ENCODE results near the gene ZC3H4. TPM values are rescaled to one million over a fixed set of nuclear protein-coding genes. Genes with fewer than 3 reads are reported as not detected.

Gene ZC3H4
- total and polyA plus RNA-seq, 2 of the 8 experiments (the other 6 are each of a cell fraction or from before 2014, with no cell fraction given), result 6.6 to 92.0 TPM

GRCh38 chr19:47049307-47049700 is 64.3 kb downstream of the ZC3H4 start:
- H4K8ac ChIP-seq (ENCODE audit: extremely low read depth, insufficient read depth, low read length), result no peak overlapping the region; the same call in 1 of the 2 replicates
- 0 out of 4 replicates have a peak overlapping the region, but pooled peaks of 1 of the 2 experiments have one; percentile 4 for H3K4me2 ChIP-seq (ENCODE audit: insufficient read depth in 1 of 2, low read depth in 2 of 2, low read length in 2 of 2)
- H3K9ac ChIP-seq (replicated peaks in 1 of 4; ENCODE audit: extremely low read depth in 1 of 4, low read depth in 3 of 4, low read length in 3 of 4), result no peak overlapping the region
- no peak overlapping the region for H2BK12ac ChIP-seq (ENCODE audit: low read depth, low read length)
- H3K56ac ChIP-seq (replicated peaks; ENCODE audit: insufficient read length, low read depth, low read length), result no peak overlapping the region
- DNase-seq (ENCODE audit: low read depth in 1 of 2, low spot score in 2 of 2) (no peak), FAIRE-seq (no peak)
- H2BK5ac ChIP-seq (ENCODE audit: low read depth, low read length), result no peak overlapping the region
- 0 out of 8 replicates have a peak overlapping the region, but pooled peaks of 1 of the 4 experiments have one; percentile 88 for H3K4me3 ChIP-seq (ENCODE audit: extremely low read depth in 1 of 4, insufficient read depth in 2 of 4, low read depth in 3 of 4, low read length in 4 of 4)
- 70% methylated on average over 9 of the region's 9 CpGs; no CpG with 5 or more reads in 1 of the 2 experiments for WGBS, 2 experiments (ENCODE audit: extremely low coverage in 1 of 2, insufficient coverage in 1 of 2, insufficient read length in 1 of 2, insufficient replicate concordance in 2 of 2, low coverage in 1 of 2, low lambda C conversion rate in 2 of 2, missing lambda C conversion rate in 1 of 2)
- ChIA-PET CTCF (ENCODE audit: partially characterized antibody) (interaction anchor here (0.7 to 2.3 kb wide), 6 partner anchors 8 to 1213 kb away, joined by 3 to 6 read pairs (median 4); no protein-coding TSS in a partner anchor), POLR2A (ENCODE audit: partially characterized antibody) (interaction anchor here (0.7 to 3.5 kb wide), 9 partner anchors 9 to 206 kb away, joined by 3 to 31 read pairs (median 3); partner anchors contain the start of gene ZC3H4)
- H2BK120ac ChIP-seq (replicated peaks; ENCODE audit: low read depth, low read length), result no peak overlapping the region
- H3K18ac ChIP-seq (ENCODE audit: extremely low read depth, low read length), result no peak overlapping the region
- no peaks in the 10 kb centered on the region for H3K27me3 ChIP-seq (replicated peaks in 1 of 4; ENCODE audit: control insufficient read depth in 3 of 4, extremely low read depth in 1 of 4, insufficient read depth in 3 of 4, low read length in 3 of 4)
- H3K79me1 ChIP-seq (ENCODE audit: low read depth, low read length), result peaks cover 6% of the 10 kb centered on the region
- no peak overlapping the region for H3K14ac ChIP-seq (ENCODE audit: insufficient read length)
- H3K4me1 ChIP-seq (replicated peaks in 1 of 4; ENCODE audit: control insufficient read depth in 3 of 4, insufficient read depth in 4 of 4, low read length in 3 of 4), result peaks cover 0 to 5% (median 4%) of the 10 kb centered on the region in 4 experiments; a peak in 3 of 7 replicates
- TF ChIP-seq TEAD4 (IDR thresholded peaks at IDR 0.05; ENCODE audit: low read depth, low read length) (peak; percentile 73; the same call in 1 of the 2 replicates), POLR2AphosphoS5 (IDR thresholded peaks at IDR 0.05; ENCODE audit: low read depth, low read length) (no peak)
- no peak overlapping the region for H4K91ac ChIP-seq (replicated peaks; ENCODE audit: insufficient read length, low read length)
- no peak overlapping the region for H3K23ac ChIP-seq (ENCODE audit: insufficient read length)
- no peaks in the 10 kb centered on the region for H3K9me3 ChIP-seq (ENCODE audit: insufficient read depth in 2 of 2, low read depth in 1 of 2, low read length in 1 of 2)
- no peak overlapping the region for H3K4ac ChIP-seq (replicated peaks; ENCODE audit: insufficient read length, low read depth, low read length)
- no peak overlapping the region for H3K27ac ChIP-seq (ENCODE audit: low read depth, low read length)
- peaks cover 4% of the 10 kb centered on the region for H3K23me2 ChIP-seq (ENCODE audit: low read depth, low read length)
- H4K5ac ChIP-seq (ENCODE audit: insufficient read length, low read depth, low read length), result no peak overlapping the region
- no peak overlapping the region for H2BK15ac ChIP-seq (ENCODE audit: low read length)
- no peak overlapping the region for H2AK5ac ChIP-seq (ENCODE audit: low read depth, low read length)
- H2BK20ac ChIP-seq (ENCODE audit: low read length), result no peak overlapping the region
- peaks cover 0 to 10% of the 10 kb centered on the region in 2 experiments; a peak in 2 of 4 replicates for H3K79me2 ChIP-seq (ENCODE audit: control insufficient read depth in 1 of 2, insufficient read depth in 2 of 2, low read length in 2 of 2)
- peaks cover 0 to 3% of the 10 kb centered on the region in 2 experiments for H4K20me1 ChIP-seq (replicated peaks in 1 of 2; ENCODE audit: control insufficient read depth in 1 of 2, insufficient read depth in 2 of 2, low read length in 2 of 2)
- H2AFZ ChIP-seq (ENCODE audit: low read length), result no peak overlapping the region
- peaks cover 0 to 6% (median 1%) of the 10 kb centered on the region in 4 experiments; a peak in 2 of 8 replicates for H3K36me3 ChIP-seq (ENCODE audit: control insufficient read depth in 2 of 4, insufficient read depth in 4 of 4, low read length in 3 of 4)
